Subcutaneous adipose tissue (tissue), 4 donors: ENCODE measurements around the gene RICTOR. TPM values are rescaled to one million over a fixed set of nuclear protein-coding genes. Genes with fewer than 3 reads are reported as not detected.

Source experiments
- small RNA-seq: library from RNA; depleted of rRNA; stranded (forward); fragments of <200 nt; gene quantifications from one replicate; pipeline ENCODE3, GENCODE V24; 2016
- total RNA-seq, 4 donors: library from RNA; depleted of rRNA; stranded (reverse); fragments of >200 nt; gene quantifications; one replicate each; pipeline ENCODE4 v1.1.0, GENCODE V29; 2016
- TF ChIP-seq, protein P1 (sequence below): fragments of 450-650 bp; IDR thresholded peaks from one replicate; pipeline ENCODE4 v1.5.1; 2016; ENCODE audit warnings: low read depth, mild to moderate bottlenecking, control low read depth, antibody characterized with exemption, moderate library complexity

RICTOR gene
- total RNA-seq, 4 donors from 2014 or later, result 35.2 to 55.6 (median 39.3) TPM

GRCh38 chr5:38899936-38900335 lies 174.3 kb downstream of the RICTOR start:
- TF ChIP-seq, protein P1, sequence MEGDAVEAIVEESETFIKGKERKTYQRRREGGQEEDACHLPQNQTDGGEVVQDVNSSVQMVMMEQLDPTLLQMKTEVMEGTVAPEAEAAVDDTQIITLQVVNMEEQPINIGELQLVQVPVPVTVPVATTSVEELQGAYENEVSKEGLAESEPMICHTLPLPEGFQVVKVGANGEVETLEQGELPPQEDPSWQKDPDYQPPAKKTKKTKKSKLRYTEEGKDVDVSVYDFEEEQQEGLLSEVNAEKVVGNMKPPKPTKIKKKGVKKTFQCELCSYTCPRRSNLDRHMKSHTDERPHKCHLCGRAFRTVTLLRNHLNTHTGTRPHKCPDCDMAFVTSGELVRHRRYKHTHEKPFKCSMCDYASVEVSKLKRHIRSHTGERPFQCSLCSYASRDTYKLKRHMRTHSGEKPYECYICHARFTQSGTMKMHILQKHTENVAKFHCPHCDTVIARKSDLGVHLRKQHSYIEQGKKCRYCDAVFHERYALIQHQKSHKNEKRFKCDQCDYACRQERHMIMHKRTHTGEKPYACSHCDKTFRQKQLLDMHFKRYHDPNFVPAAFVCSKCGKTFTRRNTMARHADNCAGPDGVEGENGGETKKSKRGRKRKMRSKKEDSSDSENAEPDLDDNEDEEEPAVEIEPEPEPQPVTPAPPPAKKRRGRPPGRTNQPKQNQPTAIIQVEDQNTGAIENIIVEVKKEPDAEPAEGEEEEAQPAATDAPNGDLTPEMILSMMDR, result no peak

GRCh38 chr5:38896760-38897159 lies 177.4 kb downstream of the RICTOR start:
- TF ChIP-seq, protein P1, result no peak

DNA sequence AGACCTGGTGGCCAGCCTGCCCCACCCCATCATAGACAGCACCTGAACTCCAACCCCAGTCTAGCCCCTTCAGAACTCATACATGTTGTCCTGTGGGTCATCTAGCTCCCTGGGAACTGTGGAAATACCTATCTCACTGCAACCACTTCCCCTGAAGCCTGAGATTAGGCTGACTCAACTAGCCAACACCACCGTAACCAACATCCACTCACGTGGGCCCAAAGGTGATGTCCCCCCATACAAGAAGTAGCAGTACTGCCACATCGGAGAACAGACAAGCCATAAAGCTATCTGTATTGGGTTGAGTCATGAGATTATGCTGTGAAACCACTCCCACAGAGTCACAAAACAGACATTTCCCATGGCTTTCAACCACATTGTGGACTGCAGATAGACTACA lies 181.8 kb downstream of the RICTOR start:
- TF ChIP-seq, protein P1, result no peak

DNA sequence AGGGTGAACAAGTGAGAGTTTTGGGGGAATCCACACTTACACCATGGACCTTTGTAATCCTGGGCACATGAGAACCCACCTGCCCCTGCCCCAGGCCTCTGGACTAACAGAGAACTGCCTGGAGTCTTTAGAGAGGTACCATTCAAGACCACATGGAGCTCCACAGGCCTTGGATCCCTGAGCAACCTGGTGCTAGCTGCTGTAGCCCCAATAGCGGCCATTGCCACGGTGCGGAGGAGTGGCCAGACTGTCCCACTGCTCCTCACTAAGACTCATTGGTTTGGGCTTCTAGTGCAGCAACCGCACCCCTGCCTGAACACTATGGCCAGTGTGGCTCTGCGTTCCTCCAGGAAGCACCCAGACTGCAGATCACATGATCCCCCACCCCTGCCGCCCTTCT lies 182.6 kb downstream of the RICTOR start:
- TF ChIP-seq, protein P1, result no peak

- TF ChIP-seq, protein P1, result no peak
Measured at GRCh38 chr5:38889424-38889823, 184.8 kb downstream of the RICTOR start.

- TF ChIP-seq, protein P1, result no peak
Measured at GRCh38 chr5:38888041-38888440, 186.2 kb downstream of the RICTOR start.

Small RNA genes lying within 50 kb of the gene (small RNA-seq; reads per million reads assigned to genes)
- not detected for gene AIG1P1

Other genes starting within 250 kb of the RICTOR start
- gene OSMR, start 228.4 kb downstream of the RICTOR start, total RNA-seq, result 10 to 100 TPM; 38.6 to 61.0 (median 51.7) TPM
- gene FYB1, start 145.2 kb upstream of the RICTOR start, total RNA-seq, result 10 to 100 TPM in 3 of 4 donors, 1 to 10 TPM in 1; 7.5 to 80.6 (median 26.7) TPM